ENCODE results near the gene RNF111. TPM values are rescaled to one million over a fixed set of nuclear protein-coding genes. Genes with fewer than 3 reads are reported as not detected.
A peak's percentile ranks its signal among the peaks of the same experiment; 100 is the strongest.

RNF111 gene
- polyA plus RNA-seq, 1 donor from 2014 or later = 25.8 TPM

GRCh38 chr15:58985443-58985842, 2.0 kb upstream of the RNF111 start:
- no peaks in the 10 kb centered on the region for H3K36me3 ChIP-seq (ENCODE audit: insufficient read depth, low read length)
- H3K79me2 ChIP-seq (replicated peaks; ENCODE audit: insufficient read depth, low read length) = peaks cover 23% of the 10 kb centered on the region
- no peak overlapping the region for H3K4me3 ChIP-seq (ENCODE audit: low read length)
- H3K9me3 ChIP-seq (ENCODE audit: low read length) = no peaks in the 10 kb centered on the region
- TF ChIP-seq POLR2AphosphoS5 (IDR thresholded peaks at IDR 0.05) = no peak
- H3K27ac ChIP-seq (ENCODE audit: low read length) = no peak overlapping the region
- no peaks in the 10 kb centered on the region for H3K27me3 ChIP-seq (ENCODE audit: insufficient read depth, low read depth, low read length)
- no peak overlapping the region for H3K9ac ChIP-seq (ENCODE audit: low read length)
- H3K4me2 ChIP-seq (ENCODE audit: low read length) = no peak overlapping the region
- H2AFZ ChIP-seq (ENCODE audit: low read depth, low read length) = no peak overlapping the region
- no peaks in the 10 kb centered on the region for H3F3A ChIP-seq (ENCODE audit: insufficient read depth, low read length, poor library complexity, severe bottlenecking)
- H4K20me1 ChIP-seq (ENCODE audit: insufficient read depth) = no peaks in the 10 kb centered on the region
- no peaks in the 10 kb centered on the region for H3K9me2 ChIP-seq (ENCODE audit: insufficient read depth, low read length)

- H3K27ac ChIP-seq (ENCODE audit: low read length) = peak overlapping the region; percentile 97
- TF ChIP-seq SMC3 (conservative IDR thresholded peaks at IDR 0.05; ENCODE audit: poor library complexity) = no peak
- peak overlapping the region; percentile 97 for H3K9ac ChIP-seq (ENCODE audit: low read length)
- peak overlapping the region; percentile 11 for H3K4me2 ChIP-seq (ENCODE audit: low read length)
- peak overlapping the region; percentile 76 for H3K4me3 ChIP-seq (ENCODE audit: low read length)
- H3K36me3 ChIP-seq (ENCODE audit: insufficient read depth, low read length) = peaks cover 7% of the 10 kb centered on the region
- no peaks in the 10 kb centered on the region for H3K9me3 ChIP-seq (ENCODE audit: low read length)
- no peaks in the 10 kb centered on the region for H4K20me1 ChIP-seq (ENCODE audit: insufficient read depth)
- peak overlapping the region; percentile 100 for H2AFZ ChIP-seq (ENCODE audit: low read depth, low read length)
- H3K9me2 ChIP-seq (ENCODE audit: insufficient read depth, low read length) = no peaks in the 10 kb centered on the region
- no peaks in the 10 kb centered on the region for H3F3A ChIP-seq (ENCODE audit: insufficient read depth, low read length, poor library complexity, severe bottlenecking)
- peaks cover 39% of the 10 kb centered on the region for H3K79me2 ChIP-seq (replicated peaks; ENCODE audit: insufficient read depth, low read length)
- H3K27me3 ChIP-seq (ENCODE audit: insufficient read depth, low read depth, low read length) = no peaks in the 10 kb centered on the region
Observed at GRCh38 chr15:58987036-58987435, 427 bp upstream of the RNF111 start.

DNA sequence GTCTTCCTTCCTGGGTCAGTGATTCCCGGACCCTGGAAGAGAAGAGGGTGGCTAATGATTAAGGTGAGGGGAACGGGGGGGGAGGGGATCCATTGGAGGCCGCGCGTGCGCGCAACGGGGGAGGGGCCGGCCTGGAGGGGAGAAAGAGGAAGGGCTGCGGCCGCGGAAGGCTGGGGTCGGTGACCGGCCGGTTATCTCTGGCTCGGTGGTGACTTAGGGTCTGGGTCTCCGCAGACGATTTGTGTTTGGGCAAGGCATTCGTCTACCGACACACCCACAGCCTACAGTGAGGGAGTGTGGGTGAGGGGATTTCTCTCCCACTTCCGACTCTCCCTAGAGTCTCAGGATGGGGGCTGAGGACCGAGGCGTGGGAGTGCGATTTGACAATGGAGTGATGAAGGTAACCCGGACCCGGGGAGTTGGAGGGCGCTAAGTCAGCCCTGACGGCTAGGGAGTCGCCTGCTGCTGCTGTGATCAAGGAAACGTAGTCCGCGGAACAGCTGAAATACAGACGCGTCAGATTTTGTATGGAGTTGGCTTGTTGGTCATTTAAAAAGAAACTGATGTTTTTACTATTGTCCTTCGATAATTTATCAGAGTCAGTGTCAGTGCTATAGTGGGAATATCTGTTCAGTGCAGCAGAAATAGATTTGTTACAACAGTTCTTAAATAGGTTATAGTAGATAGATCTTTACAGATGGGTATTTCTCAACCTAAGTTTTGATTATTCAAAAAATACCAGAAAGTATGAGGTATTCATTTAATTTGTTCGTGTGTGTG, 733 bp downstream of the RNF111 start:
- H3K4me3 ChIP-seq (ENCODE audit: low read length) = peak overlapping the region; percentile 76
- H3F3A ChIP-seq (ENCODE audit: insufficient read depth, low read length, poor library complexity, severe bottlenecking) = no peaks in the 10 kb centered on the region
- peaks cover 50% of the 10 kb centered on the region for H3K79me2 ChIP-seq (replicated peaks; ENCODE audit: insufficient read depth, low read length)
- H3K9ac ChIP-seq (ENCODE audit: low read length) = peak overlapping the region; percentile 97
- H4K20me1 ChIP-seq (ENCODE audit: insufficient read depth) = no peaks in the 10 kb centered on the region
- H3K9me3 ChIP-seq (ENCODE audit: low read length) = no peaks in the 10 kb centered on the region
- H3K36me3 ChIP-seq (ENCODE audit: insufficient read depth, low read length) = peaks cover 7% of the 10 kb centered on the region
- H3K9me2 ChIP-seq (ENCODE audit: insufficient read depth, low read length) = no peaks in the 10 kb centered on the region
- H2AFZ ChIP-seq (ENCODE audit: low read depth, low read length) = peak overlapping the region; percentile 100
- H3K4me2 ChIP-seq (ENCODE audit: low read length) = peak overlapping the region; percentile 77
- no peaks in the 10 kb centered on the region for H3K27me3 ChIP-seq (ENCODE audit: insufficient read depth, low read depth, low read length)
- H3K27ac ChIP-seq (ENCODE audit: low read length) = peak overlapping the region; percentile 97
- TF ChIP-seq POLR2AphosphoS5 (IDR thresholded peaks at IDR 0.05) = no peak
- no peak for TF ChIP-seq CTCF (IDR thresholded peaks at IDR 0.05; ENCODE audit: poor library complexity, severe bottlenecking)
- TF ChIP-seq MXI1 (conservative IDR thresholded peaks at IDR 0.05; ENCODE audit: poor library complexity, severe bottlenecking) = peak; percentile 47
- TF ChIP-seq EZH2 (IDR thresholded peaks at IDR 0.05; ENCODE audit: borderline replicate concordance, insufficient read depth, low read length, poor library complexity, severe bottlenecking) = no peak
- no peak for TF ChIP-seq TAF1 (IDR thresholded peaks at IDR 0.05; ENCODE audit: low read depth)
- peak; percentile 26 for TF ChIP-seq EP300 (conservative IDR thresholded peaks at IDR 0.05; ENCODE audit: poor library complexity, severe bottlenecking)
